ENCODE measurements around the gene CELSR1. TPM values are rescaled to one million over a fixed set of nuclear protein-coding genes. Genes with fewer than 3 reads are reported as not detected.
A peak's percentile ranks its signal among the peaks of the same experiment; 100 is the strongest.

Gene CELSR1
- total and polyA plus RNA-seq, 2 of the 13 experiments (the other 11 are each of a cell fraction or from before 2014, with no cell fraction given) = 0.78 to 1.8 TPM

DNA sequence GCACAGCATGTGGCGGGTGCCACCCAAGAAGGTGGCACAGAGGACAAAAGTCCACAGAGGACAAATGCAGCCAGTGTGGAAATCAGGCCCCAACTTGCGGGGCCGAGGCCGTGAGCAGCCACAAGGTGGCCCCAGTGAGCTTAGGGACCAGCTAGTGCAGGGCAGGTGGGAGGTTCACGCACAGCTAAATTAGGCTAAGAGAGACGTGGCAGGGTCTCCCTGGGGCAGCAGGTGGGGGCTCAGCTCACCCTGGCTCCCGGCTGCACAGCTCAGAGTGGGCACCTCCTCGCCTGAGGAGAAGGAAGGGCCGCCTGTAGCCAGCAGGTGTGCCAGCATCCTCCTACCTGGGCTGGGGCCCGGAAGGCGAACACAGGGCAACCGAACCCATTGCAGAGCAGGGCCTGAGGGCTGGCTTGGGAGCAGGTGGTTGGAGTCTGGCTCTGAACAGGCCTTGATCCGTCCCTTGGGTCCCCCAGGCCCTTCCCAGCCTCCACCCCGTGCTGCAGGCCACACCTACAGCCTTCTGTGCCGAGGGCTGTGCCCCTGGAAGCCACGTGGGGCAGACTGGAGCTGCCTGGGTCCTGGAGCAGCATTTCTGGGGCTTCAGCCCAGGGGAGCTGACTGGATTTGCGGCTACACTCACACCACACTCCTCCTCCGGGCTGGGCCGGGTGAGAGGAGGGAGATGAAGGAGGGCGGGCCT, 26.1 kb upstream of the CELSR1 start (continued):
- TF ChIP-seq, protein P1, sequence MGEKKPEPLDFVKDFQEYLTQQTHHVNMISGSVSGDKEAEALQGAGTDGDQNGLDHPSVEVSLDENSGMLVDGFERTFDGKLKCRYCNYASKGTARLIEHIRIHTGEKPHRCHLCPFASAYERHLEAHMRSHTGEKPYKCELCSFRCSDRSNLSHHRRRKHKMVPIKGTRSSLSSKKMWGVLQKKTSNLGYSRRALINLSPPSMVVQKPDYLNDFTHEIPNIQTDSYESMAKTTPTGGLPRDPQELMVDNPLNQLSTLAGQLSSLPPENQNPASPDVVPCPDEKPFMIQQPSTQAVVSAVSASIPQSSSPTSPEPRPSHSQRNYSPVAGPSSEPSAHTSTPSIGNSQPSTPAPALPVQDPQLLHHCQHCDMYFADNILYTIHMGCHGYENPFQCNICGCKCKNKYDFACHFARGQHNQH (CRISPR knock-in tag; IDR thresholded peaks at IDR 0.05) = peak; percentile 45; the same call in 1 of the 2 replicates
- TF ChIP-seq, protein P2, sequence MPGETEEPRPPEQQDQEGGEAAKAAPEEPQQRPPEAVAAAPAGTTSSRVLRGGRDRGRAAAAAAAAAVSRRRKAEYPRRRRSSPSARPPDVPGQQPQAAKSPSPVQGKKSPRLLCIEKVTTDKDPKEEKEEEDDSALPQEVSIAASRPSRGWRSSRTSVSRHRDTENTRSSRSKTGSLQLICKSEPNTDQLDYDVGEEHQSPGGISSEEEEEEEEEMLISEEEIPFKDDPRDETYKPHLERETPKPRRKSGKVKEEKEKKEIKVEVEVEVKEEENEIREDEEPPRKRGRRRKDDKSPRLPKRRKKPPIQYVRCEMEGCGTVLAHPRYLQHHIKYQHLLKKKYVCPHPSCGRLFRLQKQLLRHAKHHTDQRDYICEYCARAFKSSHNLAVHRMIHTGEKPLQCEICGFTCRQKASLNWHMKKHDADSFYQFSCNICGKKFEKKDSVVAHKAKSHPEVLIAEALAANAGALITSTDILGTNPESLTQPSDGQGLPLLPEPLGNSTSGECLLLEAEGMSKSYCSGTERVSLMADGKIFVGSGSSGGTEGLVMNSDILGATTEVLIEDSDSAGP (CRISPR knock-in tag; IDR thresholded peaks at IDR 0.05; ENCODE audit: borderline replicate concordance) = peak; percentile 86; the same call in 1 of the 2 replicates
- no peak for TF ChIP-seq SYNCRIP (IDR thresholded peaks at IDR 0.05; ENCODE audit: insufficient read depth, low read depth, low read length)
- TF ChIP-seq SIX4 (CRISPR knock-in tag; IDR thresholded peaks at IDR 0.05) = no peak
- TF ChIP-seq, protein P3, sequence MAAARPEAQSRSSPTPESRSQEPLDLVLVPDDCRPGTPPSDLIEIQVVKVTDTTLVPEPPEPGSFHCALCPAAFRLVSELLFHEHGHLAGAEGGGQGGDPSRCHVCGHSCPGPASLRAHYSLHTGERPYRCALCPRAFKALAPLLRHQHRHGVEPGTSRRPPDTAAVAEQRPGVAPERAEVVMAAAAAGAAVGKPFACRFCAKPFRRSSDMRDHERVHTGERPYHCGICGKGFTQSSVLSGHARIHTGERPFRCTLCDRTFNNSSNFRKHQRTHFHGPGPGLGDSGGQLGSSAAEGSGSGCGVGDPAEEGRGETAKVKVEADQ (CRISPR knock-in tag; IDR thresholded peaks at IDR 0.05; ENCODE audit: borderline replicate concordance) = 0 out of 2 replicates have a peak, but pooled peaks have one; percentile 46
- TF ChIP-seq, protein P4, sequence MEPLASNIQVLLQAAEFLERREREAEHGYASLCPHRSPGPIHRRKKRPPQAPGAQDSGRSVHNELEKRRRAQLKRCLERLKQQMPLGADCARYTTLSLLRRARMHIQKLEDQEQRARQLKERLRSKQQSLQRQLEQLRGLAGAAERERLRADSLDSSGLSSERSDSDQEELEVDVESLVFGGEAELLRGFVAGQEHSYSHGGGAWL (CRISPR knock-in tag; IDR thresholded peaks at IDR 0.05) = 0 out of 2 replicates have a peak, but pooled peaks have one; percentile 46
- 0 out of 2 replicates have a peak, but pooled peaks have one; percentile 9 for TF ChIP-seq ZBTB7B (CRISPR knock-in tag; IDR thresholded peaks at IDR 0.05)
- TF ChIP-seq, protein P5, sequence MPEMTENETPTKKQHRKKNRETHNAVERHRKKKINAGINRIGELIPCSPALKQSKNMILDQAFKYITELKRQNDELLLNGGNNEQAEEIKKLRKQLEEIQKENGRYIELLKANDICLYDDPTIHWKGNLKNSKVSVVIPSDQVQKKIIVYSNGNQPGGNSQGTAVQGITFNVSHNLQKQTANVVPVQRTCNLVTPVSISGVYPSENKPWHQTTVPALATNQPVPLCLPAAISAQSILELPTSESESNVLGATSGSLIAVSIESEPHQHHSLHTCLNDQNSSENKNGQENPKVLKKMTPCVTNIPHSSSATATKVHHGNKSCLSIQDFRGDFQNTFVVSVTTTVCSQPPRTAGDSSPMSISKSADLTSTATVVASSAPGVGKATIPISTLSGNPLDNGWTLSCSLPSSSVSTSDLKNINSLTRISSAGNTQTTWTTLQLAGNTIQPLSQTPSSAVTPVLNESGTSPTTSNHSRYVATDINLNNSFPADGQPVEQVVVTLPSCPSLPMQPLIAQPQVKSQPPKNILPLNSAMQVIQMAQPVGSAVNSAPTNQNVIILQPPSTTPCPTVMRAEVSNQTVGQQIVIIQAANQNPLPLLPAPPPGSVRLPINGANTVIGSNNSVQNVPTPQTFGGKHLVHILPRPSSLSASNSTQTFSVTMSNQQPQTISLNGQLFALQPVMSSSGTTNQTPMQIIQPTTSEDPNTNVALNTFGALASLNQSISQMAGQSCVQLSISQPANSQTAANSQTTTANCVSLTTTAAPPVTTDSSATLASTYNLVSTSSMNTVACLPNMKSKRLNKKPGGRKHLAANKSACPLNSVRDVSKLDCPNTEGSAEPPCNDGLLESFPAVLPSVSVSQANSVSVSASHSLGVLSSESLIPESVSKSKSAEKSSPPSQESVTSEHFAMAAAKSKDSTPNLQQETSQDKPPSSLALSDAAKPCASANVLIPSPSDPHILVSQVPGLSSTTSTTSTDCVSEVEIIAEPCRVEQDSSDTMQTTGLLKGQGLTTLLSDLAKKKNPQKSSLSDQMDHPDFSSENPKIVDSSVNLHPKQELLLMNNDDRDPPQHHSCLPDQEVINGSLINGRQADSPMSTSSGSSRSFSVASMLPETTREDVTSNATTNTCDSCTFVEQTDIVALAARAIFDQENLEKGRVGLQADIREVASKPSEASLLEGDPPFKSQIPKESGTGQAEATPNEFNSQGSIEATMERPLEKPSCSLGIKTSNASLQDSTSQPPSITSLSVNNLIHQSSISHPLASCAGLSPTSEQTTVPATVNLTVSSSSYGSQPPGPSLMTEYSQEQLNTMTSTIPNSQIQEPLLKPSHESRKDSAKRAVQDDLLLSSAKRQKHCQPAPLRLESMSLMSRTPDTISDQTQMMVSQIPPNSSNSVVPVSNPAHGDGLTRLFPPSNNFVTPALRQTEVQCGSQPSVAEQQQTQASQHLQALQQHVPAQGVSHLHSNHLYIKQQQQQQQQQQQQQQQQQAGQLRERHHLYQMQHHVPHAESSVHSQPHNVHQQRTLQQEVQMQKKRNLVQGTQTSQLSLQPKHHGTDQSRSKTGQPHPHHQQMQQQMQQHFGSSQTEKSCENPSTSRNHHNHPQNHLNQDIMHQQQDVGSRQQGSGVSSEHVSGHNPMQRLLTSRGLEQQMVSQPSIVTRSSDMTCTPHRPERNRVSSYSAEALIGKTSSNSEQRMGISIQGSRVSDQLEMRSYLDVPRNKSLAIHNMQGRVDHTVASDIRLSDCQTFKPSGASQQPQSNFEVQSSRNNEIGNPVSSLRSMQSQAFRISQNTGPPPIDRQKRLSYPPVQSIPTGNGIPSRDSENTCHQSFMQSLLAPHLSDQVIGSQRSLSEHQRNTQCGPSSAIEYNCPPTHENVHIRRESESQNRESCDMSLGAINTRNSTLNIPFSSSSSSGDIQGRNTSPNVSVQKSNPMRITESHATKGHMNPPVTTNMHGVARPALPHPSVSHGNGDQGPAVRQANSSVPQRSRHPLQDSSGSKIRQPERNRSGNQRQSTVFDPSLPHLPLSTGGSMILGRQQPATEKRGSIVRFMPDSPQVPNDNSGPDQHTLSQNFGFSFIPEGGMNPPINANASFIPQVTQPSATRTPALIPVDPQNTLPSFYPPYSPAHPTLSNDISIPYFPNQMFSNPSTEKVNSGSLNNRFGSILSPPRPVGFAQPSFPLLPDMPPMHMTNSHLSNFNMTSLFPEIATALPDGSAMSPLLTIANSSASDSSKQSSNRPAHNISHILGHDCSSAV (CRISPR knock-in tag; IDR thresholded peaks at IDR 0.05; ENCODE audit: borderline replicate concordance) = no peak; the same call in 1 of the 2 replicates
- TF ChIP-seq ATF1 (CRISPR knock-in tag; IDR thresholded peaks at IDR 0.05) = no peak
- no peak for TF ChIP-seq LCORL (IDR thresholded peaks at IDR 0.05)
- peak; percentile 85 for TF ChIP-seq LCORL (CRISPR knock-in tag; IDR thresholded peaks at IDR 0.05)
- TF ChIP-seq KMT2A (CRISPR knock-in tag; IDR thresholded peaks at IDR 0.05) = no peak
- TF ChIP-seq, protein P6, sequence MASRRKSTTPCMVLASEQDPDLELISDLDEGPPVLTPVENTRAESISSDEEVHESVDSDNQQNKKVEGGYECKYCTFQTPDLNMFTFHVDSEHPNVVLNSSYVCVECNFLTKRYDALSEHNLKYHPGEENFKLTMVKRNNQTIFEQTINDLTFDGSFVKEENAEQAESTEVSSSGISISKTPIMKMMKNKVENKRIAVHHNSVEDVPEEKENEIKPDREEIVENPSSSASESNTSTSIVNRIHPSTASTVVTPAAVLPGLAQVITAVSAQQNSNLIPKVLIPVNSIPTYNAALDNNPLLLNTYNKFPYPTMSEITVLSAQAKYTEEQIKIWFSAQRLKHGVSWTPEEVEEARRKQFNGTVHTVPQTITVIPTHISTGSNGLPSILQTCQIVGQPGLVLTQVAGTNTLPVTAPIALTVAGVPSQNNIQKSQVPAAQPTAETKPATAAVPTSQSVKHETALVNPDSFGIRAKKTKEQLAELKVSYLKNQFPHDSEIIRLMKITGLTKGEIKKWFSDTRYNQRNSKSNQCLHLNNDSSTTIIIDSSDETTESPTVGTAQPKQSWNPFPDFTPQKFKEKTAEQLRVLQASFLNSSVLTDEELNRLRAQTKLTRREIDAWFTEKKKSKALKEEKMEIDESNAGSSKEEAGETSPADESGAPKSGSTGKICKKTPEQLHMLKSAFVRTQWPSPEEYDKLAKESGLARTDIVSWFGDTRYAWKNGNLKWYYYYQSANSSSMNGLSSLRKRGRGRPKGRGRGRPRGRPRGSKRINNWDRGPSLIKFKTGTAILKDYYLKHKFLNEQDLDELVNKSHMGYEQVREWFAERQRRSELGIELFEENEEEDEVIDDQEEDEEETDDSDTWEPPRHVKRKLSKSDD (CRISPR knock-in tag; IDR thresholded peaks at IDR 0.05; ENCODE audit: low read depth) = no peak
